AG09309 (cell line): ENCODE results near the gene ATP11A.
"Not testable (repeated sequence)": the region's sequence is repeated elsewhere in the genome, so short reads cannot be mapped to it uniquely, and the experiment has no call there.

ENCODE experiments used
- DNase-seq: peaks from one replicate; pipeline ENCODE4 v3.0.0-alpha.2; 2010; ENCODE audit warnings: low read depth
- H3K4me3 ChIP-seq: 2 replicates; pipeline ENCODE4 v1.5.1; 2011; ENCODE audit warnings: mild to moderate bottlenecking, low read depth, low read length, moderate library complexity; ENCODE audit not compliant: control insufficient read depth
- TF ChIP-seq, protein P1 (sequence below): IDR thresholded peaks from 2 replicates; pipeline ENCODE4 v1.5.1; 2011; ENCODE audit warnings: mild to moderate bottlenecking, low read depth, low read length, inconsistent platforms; ENCODE audit not compliant: insufficient read depth, control insufficient read depth; ENCODE audit errors: missing control alignments

Gene ATP11A

DNA sequence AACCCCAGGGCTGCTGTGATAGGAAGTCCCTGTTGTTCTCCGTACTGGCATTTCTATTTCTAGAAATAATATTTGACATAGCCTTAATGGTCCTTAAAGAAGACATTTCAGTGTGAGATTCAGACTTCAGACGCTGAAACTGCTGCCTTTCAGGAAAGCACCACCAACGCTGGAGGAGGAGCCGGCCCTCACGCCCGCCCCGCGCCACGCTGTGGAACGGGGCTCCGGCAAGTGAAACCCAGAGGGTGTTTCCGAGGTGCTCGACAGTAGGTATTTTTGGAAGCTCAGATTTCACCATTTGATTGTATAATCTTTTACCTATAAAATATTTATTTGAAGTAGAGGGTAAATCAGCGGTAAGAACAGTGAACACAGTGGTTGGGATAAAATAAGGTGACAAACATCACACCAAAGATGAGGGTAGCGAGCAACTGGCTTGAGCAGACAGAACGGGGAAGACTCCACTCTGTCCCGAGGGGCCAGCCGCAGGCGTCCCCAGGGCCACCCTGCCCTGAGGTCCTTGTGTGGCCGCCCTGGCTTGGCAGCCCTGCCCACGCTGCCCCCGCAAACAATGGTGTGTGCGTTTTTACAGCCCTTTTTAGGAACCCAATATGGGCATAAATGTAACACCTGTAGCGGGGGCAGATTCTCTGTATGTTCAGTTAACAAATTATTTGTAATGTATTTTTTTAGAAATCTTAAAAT is 193.6 kb downstream of the ATP11A start:
- H3K4me3 ChIP-seq, result no peak overlapping the region
- no peak for DNase-seq
- TF ChIP-seq, protein P1, sequence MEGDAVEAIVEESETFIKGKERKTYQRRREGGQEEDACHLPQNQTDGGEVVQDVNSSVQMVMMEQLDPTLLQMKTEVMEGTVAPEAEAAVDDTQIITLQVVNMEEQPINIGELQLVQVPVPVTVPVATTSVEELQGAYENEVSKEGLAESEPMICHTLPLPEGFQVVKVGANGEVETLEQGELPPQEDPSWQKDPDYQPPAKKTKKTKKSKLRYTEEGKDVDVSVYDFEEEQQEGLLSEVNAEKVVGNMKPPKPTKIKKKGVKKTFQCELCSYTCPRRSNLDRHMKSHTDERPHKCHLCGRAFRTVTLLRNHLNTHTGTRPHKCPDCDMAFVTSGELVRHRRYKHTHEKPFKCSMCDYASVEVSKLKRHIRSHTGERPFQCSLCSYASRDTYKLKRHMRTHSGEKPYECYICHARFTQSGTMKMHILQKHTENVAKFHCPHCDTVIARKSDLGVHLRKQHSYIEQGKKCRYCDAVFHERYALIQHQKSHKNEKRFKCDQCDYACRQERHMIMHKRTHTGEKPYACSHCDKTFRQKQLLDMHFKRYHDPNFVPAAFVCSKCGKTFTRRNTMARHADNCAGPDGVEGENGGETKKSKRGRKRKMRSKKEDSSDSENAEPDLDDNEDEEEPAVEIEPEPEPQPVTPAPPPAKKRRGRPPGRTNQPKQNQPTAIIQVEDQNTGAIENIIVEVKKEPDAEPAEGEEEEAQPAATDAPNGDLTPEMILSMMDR, result no peak

DNA sequence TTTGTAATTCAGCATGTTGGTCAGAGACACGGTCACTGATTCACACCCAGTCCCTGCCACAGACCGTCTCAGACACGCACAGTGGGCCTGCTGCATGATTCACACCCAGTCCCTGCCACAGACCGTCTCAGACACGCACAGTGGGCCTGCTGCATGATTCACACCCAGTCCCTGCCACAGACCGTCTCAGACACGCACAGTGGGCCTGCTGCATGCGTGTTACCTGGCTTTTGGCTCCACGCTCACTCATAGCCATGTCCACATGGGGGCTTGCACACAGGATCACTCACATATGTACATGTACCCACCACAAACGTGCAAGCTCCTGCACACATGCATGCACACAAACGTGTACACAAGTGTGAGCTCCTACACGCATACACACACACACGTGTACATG is 194.9 kb downstream of the ATP11A start:
- DNase-seq, H3K4me3 ChIP-seq: not testable (repeated sequence)

DNA sequence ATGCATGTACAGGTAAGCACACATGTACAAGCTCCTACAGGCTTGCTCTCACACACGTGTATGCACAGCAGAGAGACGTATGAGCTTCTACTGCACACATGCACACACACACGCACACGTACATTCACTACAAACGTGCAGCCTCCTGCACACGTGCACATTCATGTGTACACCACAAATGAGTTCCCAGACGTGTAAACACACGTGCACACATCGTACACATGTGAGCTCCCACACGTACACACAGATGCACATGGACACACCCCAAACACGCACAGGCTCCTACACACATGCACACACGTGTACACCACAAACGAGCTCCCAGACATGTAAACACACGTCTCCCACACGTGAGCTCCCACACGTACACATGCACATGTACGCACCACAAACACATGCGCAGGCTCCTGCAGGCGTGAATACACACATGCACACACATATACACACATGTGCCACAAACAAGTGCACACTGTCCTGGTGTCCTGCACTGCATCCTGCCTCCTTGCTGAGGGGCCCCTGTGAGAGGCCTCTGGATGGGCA is 195.5 kb downstream of the ATP11A start:
- no peak for DNase-seq
- TF ChIP-seq, protein P1, result no peak
- no peak overlapping the region for H3K4me3 ChIP-seq

DNA sequence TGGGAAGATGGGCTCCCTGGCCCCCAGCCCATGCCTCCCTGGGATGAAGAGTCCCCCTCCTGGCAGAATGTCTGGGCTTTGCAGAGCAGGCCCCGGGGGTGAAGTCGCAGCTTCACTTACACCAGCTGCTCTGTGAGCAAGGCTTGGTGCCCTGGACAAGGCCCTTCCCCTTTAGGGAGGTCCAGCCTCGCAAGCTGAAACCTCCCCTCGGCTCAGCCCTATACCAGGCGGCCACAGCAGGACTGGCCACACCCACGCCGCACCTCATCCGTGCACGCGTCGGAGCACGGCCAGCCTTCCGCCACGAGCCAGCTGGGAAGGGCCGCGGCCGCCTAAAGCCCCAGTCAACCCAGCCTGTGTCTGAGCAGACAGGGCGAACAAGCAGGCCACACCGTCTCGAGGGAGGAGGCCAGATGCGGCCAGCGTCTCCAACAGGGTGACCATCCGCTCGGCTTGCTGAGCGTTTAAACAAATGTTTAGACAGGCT is 196.0 kb downstream of the ATP11A start:
- DNase-seq, result peak; percentile 39
- peak overlapping the region; percentile 30 for H3K4me3 ChIP-seq
- TF ChIP-seq, protein P1, result no peak

DNA sequence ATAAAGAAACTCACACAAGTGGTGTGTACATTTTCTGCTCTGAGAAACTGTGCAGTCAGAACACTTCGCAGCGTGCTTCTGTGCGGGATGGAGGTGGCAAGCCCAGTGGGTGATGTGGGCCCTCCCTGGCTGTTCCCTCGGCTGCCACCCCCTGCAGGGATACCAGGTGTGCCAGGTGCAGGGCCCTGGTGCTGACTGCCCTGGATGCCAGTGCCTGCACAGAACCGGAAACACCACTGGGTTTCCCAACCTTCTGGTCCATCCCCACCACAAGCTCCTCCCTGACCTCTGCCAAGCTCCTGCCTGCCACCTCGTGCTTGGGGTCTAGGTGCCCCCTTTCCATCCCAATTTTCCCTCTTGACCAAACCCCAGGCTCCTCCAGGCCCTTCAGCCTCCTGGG is 197.3 kb downstream of the ATP11A start:
- H3K4me3 ChIP-seq, result no peak overlapping the region
- DNase-seq, result no peak
- TF ChIP-seq, protein P1, result no peak

DNA sequence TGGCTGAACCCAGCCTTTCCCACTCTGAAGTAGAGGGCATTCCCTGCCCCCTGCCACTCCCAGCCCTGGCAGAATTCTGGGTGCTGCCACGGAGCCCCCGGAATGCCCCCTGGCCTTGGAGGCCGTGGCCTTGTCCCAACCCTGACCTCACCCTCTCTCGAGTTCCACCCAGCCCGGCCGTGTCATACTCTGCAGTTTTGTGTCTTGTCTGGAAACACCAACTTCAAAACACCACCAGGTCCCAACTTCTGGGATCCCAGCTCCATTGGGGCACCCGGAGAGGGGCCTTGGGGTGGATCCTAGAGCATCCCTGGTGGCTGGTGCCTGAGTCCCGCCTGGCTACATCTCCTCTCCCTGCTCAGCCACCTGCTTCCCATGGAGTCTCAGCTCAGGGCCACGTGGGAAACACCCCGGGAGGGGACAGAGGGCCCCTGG is 197.7 kb downstream of the ATP11A start:
- no peak overlapping the region for H3K4me3 ChIP-seq
- DNase-seq, result no peak
- TF ChIP-seq, protein P1, result no peak
